ENCODE measurements around the gene SBF1. TPM values are rescaled to one million over a fixed set of nuclear protein-coding genes. Genes with fewer than 3 reads are reported as not detected.

SBF1 gene
- total RNA-seq, 1 experiment from 2014 or later = 97.2 TPM

DNA sequence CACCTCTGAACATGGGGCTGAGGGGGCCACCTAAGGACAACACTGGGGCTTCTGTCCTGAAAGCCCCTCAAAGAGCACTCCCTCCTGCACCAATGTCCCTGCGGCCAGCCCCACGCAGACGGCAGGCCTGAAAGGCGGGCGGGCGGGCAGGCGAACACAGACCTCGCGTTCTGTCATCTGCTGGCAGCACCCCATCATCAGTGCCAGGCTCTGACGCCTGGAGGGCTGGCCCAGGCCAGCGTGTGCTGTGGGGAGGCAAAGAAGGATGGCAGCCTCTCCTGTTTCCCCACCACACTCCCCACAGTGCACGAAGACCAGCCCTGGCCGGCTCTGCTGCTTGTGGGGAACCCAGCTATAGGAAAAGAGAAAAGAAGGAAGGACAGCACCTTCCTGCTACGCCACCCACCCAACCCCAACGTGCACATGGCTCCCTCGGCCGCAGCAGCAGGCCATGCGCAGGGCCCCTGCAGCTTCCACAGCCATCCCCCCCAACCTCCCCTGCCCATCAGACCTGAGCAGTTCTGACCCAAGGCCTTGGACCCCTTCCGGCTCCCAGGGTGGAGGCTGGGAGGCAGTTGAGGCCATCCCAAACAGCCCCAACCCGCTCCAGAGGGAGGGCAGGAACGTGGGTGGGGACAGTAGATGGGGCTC, 3.5 kb downstream of the SBF1 start:
- intact Hi-C loops (cut with micrococcal nuclease; ENCODE audit: unreplicated experiment) = no loop called here
- Histone ChIP-seq H3K27ac (ENCODE audit: low read depth, low read length, poor library complexity, severe bottlenecking) (peak overlapping the region; percentile 42), H3K27me3 (replicated peaks; ENCODE audit: insufficient read depth, low read depth, low read length, poor library complexity) (no peaks in the 10 kb centered on the region), H3K4me3 (ENCODE audit: low read depth, low read length, poor library complexity, severe bottlenecking) (no peak overlapping the region), H3K4me1 (ENCODE audit: insufficient read depth, low read length, poor library complexity, severe bottlenecking) (peaks cover 32% of the 10 kb centered on the region), H3K9me3 (ENCODE audit: low read depth, low read length, poor library complexity, severe bottlenecking) (no peaks in the 10 kb centered on the region), H3K36me3 (ENCODE audit: insufficient read depth, low read length, poor library complexity, severe bottlenecking) (peaks cover 13% of the 10 kb centered on the region)
- BruUV-seq (replicated peaks) = no TSS peak
- CTCF ChIA-PET = no interaction called here
- POLR2A ChIA-PET (ENCODE audit: low non-redundant PET) = no interaction called here
- TF ChIP-seq, protein P1, sequence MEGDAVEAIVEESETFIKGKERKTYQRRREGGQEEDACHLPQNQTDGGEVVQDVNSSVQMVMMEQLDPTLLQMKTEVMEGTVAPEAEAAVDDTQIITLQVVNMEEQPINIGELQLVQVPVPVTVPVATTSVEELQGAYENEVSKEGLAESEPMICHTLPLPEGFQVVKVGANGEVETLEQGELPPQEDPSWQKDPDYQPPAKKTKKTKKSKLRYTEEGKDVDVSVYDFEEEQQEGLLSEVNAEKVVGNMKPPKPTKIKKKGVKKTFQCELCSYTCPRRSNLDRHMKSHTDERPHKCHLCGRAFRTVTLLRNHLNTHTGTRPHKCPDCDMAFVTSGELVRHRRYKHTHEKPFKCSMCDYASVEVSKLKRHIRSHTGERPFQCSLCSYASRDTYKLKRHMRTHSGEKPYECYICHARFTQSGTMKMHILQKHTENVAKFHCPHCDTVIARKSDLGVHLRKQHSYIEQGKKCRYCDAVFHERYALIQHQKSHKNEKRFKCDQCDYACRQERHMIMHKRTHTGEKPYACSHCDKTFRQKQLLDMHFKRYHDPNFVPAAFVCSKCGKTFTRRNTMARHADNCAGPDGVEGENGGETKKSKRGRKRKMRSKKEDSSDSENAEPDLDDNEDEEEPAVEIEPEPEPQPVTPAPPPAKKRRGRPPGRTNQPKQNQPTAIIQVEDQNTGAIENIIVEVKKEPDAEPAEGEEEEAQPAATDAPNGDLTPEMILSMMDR (conservative IDR thresholded peaks at IDR 0.05; ENCODE audit: low read depth, low read length) = no peak
- TF ChIP-seq EZH2 (IDR thresholded peaks at IDR 0.05; ENCODE audit: borderline replicate concordance, low read depth, low read length, poor library complexity, severe bottlenecking) = no peak
- DNase-seq (ENCODE audit: low spot score) = no peak

DNA sequence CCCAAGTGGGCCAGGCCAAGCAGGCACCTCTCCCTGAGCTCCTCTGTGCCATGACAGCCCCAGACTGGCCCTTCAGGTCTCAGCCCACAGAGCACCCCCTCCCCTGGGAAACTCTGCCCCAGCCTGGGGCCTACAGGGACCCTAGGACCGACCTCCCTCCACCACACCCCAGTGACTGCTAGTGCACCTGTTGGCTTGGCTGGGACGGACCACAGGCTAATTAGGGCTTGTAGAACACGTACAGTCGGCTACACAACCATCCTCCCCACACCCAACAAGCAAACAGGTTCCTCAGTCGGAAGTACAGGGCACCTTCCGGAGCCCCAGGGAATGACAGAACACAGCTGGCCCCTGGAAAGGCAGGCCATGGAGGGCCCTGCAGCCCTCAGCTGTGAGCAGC, 4.3 kb downstream of the SBF1 start:
- intact Hi-C loops (cut with micrococcal nuclease; ENCODE audit: unreplicated experiment) = no loop called here
- CTCF ChIA-PET = no interaction called here
- TF ChIP-seq, protein P1 (conservative IDR thresholded peaks at IDR 0.05; ENCODE audit: low read depth, low read length) = no peak
- TF ChIP-seq EZH2 (IDR thresholded peaks at IDR 0.05; ENCODE audit: borderline replicate concordance, low read depth, low read length, poor library complexity, severe bottlenecking) = no peak
- Histone ChIP-seq H3K27ac (ENCODE audit: low read depth, low read length, poor library complexity, severe bottlenecking) (peak overlapping the region; percentile 42), H3K4me3 (ENCODE audit: low read depth, low read length, poor library complexity, severe bottlenecking) (no peak overlapping the region), H3K36me3 (ENCODE audit: insufficient read depth, low read length, poor library complexity, severe bottlenecking) (peaks cover 20% of the 10 kb centered on the region), H3K9me3 (ENCODE audit: low read depth, low read length, poor library complexity, severe bottlenecking) (no peaks in the 10 kb centered on the region), H3K27me3 (replicated peaks; ENCODE audit: insufficient read depth, low read depth, low read length, poor library complexity) (no peaks in the 10 kb centered on the region), H3K4me1 (ENCODE audit: insufficient read depth, low read length, poor library complexity, severe bottlenecking) (peaks cover 31% of the 10 kb centered on the region)
- POLR2A ChIA-PET (ENCODE audit: low non-redundant PET) = no interaction called here
- no peak for DNase-seq (ENCODE audit: low spot score)
- no TSS peak for BruUV-seq (replicated peaks)

DNA sequence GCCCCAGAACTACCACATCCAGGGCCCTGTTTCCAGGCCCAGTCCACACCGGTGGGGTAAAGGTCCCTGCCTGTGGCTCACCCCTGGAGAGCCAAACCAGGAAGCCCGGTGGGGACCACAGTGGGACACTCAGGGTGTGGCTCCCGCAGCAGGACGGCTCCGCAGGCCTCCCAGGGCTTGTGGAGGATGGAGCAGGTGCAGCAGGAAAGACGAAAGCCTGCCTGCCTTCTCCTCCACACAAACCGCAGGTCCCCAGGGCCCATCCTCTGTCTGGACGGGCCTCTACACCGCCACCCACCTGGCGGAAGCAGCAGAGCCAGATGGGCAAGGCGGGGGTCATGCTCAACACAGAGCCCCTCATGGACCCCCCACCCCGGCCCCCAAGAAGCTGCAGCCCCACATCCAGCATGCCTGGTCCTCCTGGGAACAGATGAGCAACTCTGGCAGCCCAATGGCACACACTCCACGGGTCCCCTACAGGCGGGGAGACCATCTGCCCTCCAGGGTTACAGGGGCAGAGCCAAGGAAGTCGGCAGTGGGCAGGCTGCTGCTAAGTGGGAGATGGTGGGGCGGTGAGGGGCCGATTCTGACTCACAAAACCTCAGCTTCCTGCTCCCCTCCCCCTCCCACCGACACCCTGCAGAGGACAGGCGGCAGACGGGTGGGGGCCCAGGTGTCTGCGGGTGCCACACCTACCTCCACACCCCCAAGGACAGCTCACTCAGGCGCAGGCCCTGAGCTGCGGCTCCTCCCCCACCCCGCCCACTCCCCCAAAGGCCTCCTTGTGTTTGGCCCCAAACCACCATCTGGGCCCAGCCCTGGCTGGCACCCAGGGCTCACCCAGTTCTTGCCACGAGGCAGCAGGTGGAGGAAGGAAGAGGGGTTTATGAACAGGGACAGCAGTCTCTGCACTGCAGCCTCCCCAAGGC, 5.2 kb downstream of the SBF1 start:
- no TSS peak for BruUV-seq (replicated peaks)
- CTCF ChIA-PET = no interaction called here
- intact Hi-C loops (cut with micrococcal nuclease; ENCODE audit: unreplicated experiment) = no loop called here
- DNase-seq (ENCODE audit: low spot score) = peak; percentile 51
- TF ChIP-seq, protein P1 (conservative IDR thresholded peaks at IDR 0.05; ENCODE audit: low read depth, low read length) = no peak
- TF ChIP-seq EZH2 (IDR thresholded peaks at IDR 0.05; ENCODE audit: borderline replicate concordance, low read depth, low read length, poor library complexity, severe bottlenecking) = no peak
- Histone ChIP-seq H3K9me3 (ENCODE audit: low read depth, low read length, poor library complexity, severe bottlenecking) (no peaks in the 10 kb centered on the region), H3K27ac (ENCODE audit: low read depth, low read length, poor library complexity, severe bottlenecking) (peak overlapping the region; percentile 42), H3K4me1 (ENCODE audit: insufficient read depth, low read length, poor library complexity, severe bottlenecking) (peaks cover 29% of the 10 kb centered on the region), H3K27me3 (replicated peaks; ENCODE audit: insufficient read depth, low read depth, low read length, poor library complexity) (no peaks in the 10 kb centered on the region), H3K4me3 (ENCODE audit: low read depth, low read length, poor library complexity, severe bottlenecking) (no peak overlapping the region), H3K36me3 (ENCODE audit: insufficient read depth, low read length, poor library complexity, severe bottlenecking) (peaks cover 28% of the 10 kb centered on the region)
- POLR2A ChIA-PET (ENCODE audit: low non-redundant PET) = no interaction called here

Measured in A673 (cell line).